OCI-LY7 (cell line): Measurements from ENCODE around the gene ANKRD13C.

Experiments used
- EZH2phosphoT487 ChIP-seq: fragments of 200-600 bp; sonication (generic); IDR thresholded peaks from 2 replicates; pipeline ENCODE4 v1.6.1; 2018; ENCODE audit warnings: low read depth, borderline replicate concordance, mild to moderate bottlenecking, mixed run types, antibody characterized with exemption, low read length, moderate library complexity, mixed read lengths
- TF ChIP-seq, protein P1 (sequence below): fragments of 200-600 bp; sonication (generic); conservative IDR thresholded peaks from 2 replicates; pipeline ENCODE4 v1.5.1; 2014; ENCODE audit warnings: mild to moderate bottlenecking, antibody characterized with exemption, low read length, moderate library complexity, mixed read lengths

- TF ChIP-seq, protein P1, sequence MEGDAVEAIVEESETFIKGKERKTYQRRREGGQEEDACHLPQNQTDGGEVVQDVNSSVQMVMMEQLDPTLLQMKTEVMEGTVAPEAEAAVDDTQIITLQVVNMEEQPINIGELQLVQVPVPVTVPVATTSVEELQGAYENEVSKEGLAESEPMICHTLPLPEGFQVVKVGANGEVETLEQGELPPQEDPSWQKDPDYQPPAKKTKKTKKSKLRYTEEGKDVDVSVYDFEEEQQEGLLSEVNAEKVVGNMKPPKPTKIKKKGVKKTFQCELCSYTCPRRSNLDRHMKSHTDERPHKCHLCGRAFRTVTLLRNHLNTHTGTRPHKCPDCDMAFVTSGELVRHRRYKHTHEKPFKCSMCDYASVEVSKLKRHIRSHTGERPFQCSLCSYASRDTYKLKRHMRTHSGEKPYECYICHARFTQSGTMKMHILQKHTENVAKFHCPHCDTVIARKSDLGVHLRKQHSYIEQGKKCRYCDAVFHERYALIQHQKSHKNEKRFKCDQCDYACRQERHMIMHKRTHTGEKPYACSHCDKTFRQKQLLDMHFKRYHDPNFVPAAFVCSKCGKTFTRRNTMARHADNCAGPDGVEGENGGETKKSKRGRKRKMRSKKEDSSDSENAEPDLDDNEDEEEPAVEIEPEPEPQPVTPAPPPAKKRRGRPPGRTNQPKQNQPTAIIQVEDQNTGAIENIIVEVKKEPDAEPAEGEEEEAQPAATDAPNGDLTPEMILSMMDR, result no peak
- no peak for TF ChIP-seq EZH2phosphoT487
These were observed 31.6 kb upstream of the ANKRD13C start for GRCh38 chr1:70386121-70386520.
